ENCODE data around the gene PPHLN1.

Gene PPHLN1

DNA sequence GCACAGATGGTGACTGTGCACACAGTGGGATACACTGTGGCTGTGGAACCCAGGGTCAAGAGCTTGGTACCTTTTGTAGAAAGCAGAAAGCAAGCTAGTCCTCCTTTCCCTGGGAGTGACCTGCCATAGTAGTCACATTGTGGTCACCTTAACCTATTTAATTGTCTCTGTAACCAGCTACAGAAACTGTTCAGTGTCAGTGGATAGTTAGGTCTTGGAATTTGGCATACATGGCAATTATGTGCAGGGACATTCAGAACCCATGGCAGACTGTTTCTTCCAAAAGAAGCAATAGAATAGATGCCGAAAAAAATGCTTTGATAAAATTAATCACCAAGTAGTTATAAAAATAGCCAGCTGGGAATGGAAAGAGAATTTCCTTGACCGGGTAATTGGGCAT is 30.4 kb downstream of the PPHLN1 start:
- H3K36me3 ChIP-seq (ENCODE audit: control insufficient read depth, insufficient read depth, low read length), result no peaks in the 10 kb centered on the region
- no peaks in the 10 kb centered on the region for H3K79me2 ChIP-seq
- no peak overlapping the region for H3K27ac ChIP-seq
- no peak overlapping the region for H3K4me2 ChIP-seq (ENCODE audit: low read length)
- no peaks in the 10 kb centered on the region for H3K27me3 ChIP-seq (ENCODE audit: control insufficient read depth, insufficient read depth, low read length)
- no peak overlapping the region for H2AFZ ChIP-seq
- H3K9ac ChIP-seq, result no peak overlapping the region
- TF ChIP-seq CTCF (IDR thresholded peaks at IDR 0.05), result no peak
- no peaks in the 10 kb centered on the region for H3K9me3 ChIP-seq (ENCODE audit: control insufficient read depth, low read length)
- no peaks in the 10 kb centered on the region for H3K4me1 ChIP-seq
- H3K4me3 ChIP-seq (ENCODE audit: low read depth, low read length), result no peak overlapping the region

- Histone ChIP-seq H3K27me3 (ENCODE audit: control insufficient read depth, insufficient read depth, low read length) (no peaks in the 10 kb centered on the region), H3K4me3 (ENCODE audit: low read depth, low read length) (no peak overlapping the region), H3K9ac (no peak overlapping the region)
Measured at GRCh38 chr12:42360747-42361403, 34.9 kb downstream of the PPHLN1 start.

DNA sequence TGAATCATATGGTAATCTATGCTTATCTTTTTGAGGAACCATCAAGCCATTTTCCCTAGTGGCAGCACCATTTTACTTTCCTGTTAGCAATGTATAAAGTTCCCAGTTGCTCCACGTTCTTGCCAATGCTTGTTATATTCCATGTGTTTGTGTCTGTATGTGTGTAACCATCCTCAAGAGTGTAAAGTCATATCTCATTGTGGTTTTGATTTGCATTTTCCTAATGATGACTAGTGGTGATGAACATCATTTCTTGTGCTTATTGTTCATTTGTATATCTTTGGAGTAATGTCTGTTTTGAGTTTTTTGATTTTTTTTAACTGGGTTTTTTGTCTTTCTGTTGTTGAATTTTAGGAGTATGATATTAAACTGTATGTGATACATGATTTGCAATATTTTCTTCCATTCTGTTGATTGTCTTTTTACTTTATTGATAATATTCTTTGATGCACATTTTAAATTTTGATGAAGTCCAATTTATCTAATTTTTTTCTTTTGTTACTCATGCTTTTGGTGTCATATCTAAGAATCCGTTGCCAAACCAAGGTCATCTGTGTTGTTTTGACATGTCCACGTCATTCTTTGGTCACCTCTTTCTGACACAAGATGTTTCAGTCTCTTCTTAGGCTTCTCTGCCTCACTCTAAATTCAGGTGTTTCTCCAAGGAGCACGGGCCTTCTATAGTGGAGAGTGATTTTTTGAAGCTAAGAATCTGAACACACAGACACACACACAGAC is 36.1 kb downstream of the PPHLN1 start:
- Histone ChIP-seq H3K36me3 (ENCODE audit: control insufficient read depth, insufficient read depth, low read length) (no peaks in the 10 kb centered on the region), H2AFZ (no peak overlapping the region), H3K4me2 (ENCODE audit: low read length) (no peak overlapping the region), H3K27me3 (ENCODE audit: control insufficient read depth, insufficient read depth, low read length) (no peaks in the 10 kb centered on the region), H3K9ac (no peak overlapping the region), H3K9me3 (ENCODE audit: control insufficient read depth, low read length) (no peaks in the 10 kb centered on the region), H3K4me3 (ENCODE audit: low read depth, low read length) (no peak overlapping the region), H3K27ac (no peak overlapping the region), H3K79me2 (no peaks in the 10 kb centered on the region), H3K4me1 (no peaks in the 10 kb centered on the region)
- TF ChIP-seq CTCF (IDR thresholded peaks at IDR 0.05), result no peak

More at GRCh38 chr12:42360747-42361403, 34.9 kb downstream of the PPHLN1 start:
- no peak overlapping the region for H3K27ac ChIP-seq
- H3K4me1 ChIP-seq, result no peaks in the 10 kb centered on the region
- H3K4me2 ChIP-seq (ENCODE audit: low read length), result no peak overlapping the region
- H2AFZ ChIP-seq, result no peak overlapping the region
- H3K36me3 ChIP-seq (ENCODE audit: control insufficient read depth, insufficient read depth, low read length), result no peaks in the 10 kb centered on the region
- TF ChIP-seq CTCF (IDR thresholded peaks at IDR 0.05), result no peak
- H3K79me2 ChIP-seq, result no peaks in the 10 kb centered on the region
- no peaks in the 10 kb centered on the region for H3K9me3 ChIP-seq (ENCODE audit: control insufficient read depth, low read length)

DNA sequence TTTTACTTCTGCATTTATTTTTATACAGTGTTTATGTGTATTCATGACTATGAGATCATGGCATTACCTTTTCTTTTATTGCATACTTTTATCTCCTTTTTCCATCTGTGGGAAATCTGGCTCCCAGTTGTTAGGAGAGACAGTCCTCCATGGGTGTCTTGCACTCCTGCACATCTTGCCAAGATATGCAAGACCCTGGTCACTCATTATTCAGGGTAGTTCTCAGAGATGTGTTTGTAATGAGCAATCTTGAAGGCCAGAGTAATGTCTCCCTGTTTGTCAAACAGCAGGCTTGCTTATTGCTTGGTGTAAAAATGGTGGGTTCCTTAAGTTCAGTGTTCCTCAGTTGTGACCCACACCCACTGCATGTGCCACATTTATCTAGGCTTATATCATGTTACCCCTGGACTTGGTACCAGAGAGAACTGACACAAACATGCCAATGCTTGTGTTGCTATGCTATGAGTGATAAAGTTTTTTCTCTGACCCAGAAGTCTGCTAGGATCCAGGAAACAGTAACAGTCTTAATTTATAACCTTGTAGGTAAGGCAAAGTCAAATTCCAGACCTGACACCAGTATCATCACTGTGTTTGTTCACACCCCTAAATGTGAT is 36.8 kb downstream of the PPHLN1 start:
- no peak overlapping the region for H2AFZ ChIP-seq
- TF ChIP-seq CTCF (IDR thresholded peaks at IDR 0.05), result no peak
- no peaks in the 10 kb centered on the region for H3K4me1 ChIP-seq
- no peak overlapping the region for H3K9ac ChIP-seq
- H3K36me3 ChIP-seq (ENCODE audit: control insufficient read depth, insufficient read depth, low read length), result no peaks in the 10 kb centered on the region
- no peak overlapping the region for H3K4me3 ChIP-seq (ENCODE audit: low read depth, low read length)
- no peaks in the 10 kb centered on the region for H3K27me3 ChIP-seq (ENCODE audit: control insufficient read depth, insufficient read depth, low read length)
- H3K4me2 ChIP-seq (ENCODE audit: low read length), result no peak overlapping the region
- no peaks in the 10 kb centered on the region for H3K9me3 ChIP-seq (ENCODE audit: control insufficient read depth, low read length)
- no peak overlapping the region for H3K27ac ChIP-seq
- H3K79me2 ChIP-seq, result no peaks in the 10 kb centered on the region

All from parathyroid adenoma (tissue), 2 donors.